ENCODE measurements around the gene STAT3. TPM values are rescaled to one million over a fixed set of nuclear protein-coding genes. Genes with fewer than 3 reads are reported as not detected.

Gene STAT3
- total and polyA plus RNA-seq, 2 of the 13 experiments (the other 11 are each of a cell fraction or from before 2014, with no cell fraction given): 61.8 to 62.4 TPM

DNA sequence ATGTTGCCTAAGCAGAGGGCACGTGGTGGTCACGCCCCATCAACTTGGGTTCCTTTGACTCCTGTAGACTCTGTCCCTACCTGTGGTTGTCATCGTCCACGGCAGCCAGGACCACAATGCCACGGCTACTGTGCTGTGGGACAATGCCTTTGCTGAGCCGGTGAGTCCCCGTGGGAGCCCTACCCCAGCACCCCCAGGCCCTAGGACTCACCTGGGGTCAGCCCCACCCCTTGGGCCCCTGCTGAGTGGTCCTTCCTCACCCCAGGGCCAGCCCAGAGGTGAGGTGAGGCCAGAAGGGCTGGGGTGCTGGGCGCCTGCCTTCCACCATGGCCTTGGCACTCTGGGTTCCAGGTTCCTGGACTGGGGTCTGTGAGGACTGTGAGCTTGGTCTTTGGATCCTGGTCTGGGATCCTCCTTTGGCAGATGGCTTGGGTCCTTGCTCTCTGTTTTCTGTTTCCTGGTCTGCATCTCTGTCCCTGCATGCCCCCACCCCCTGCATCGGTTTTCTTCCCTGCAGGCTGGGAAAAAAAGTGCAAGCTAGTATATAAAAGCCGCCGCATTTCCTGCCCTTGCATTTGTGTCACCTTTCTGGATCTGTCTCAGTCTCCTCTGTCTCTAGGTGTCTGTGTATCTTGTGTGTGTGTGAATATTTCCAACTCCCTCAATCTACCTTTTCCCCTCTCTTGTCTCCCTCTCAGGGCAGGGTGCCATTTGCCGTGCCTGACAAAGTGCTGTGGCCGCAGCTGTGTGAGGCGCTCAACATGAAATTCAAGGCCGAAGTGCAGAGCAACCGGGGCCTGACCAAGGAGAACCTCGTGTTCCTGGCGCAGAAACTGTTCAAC lies 82.5 kb downstream of the STAT3 start:
- Histone ChIP-seq H4K20me1 (ENCODE audit: insufficient read depth, low read length) (no peaks in the 10 kb centered on the region), H3K79me2 (ENCODE audit: insufficient read depth, low read length) (no peaks in the 10 kb centered on the region), H3K4me3 (replicated peaks in 1 of 3; ENCODE audit: insufficient read depth in 1 of 3, low read depth in 2 of 3, low read length in 3 of 3) (no peak overlapping the region), H3K36me3 (replicated peaks in 1 of 2; ENCODE audit: control insufficient read depth in 1 of 2, insufficient read depth in 2 of 2, low read length in 2 of 2) (no peaks in the 10 kb centered on the region), H3K4me1 (ENCODE audit: insufficient read depth, low read length) (peaks cover 63% of the 10 kb centered on the region), H3K27me3 (ENCODE audit: control insufficient read depth in 1 of 2, insufficient read depth in 2 of 2, low read length in 2 of 2) (no peaks in the 10 kb centered on the region), H3K4me2 (ENCODE audit: low read depth, low read length) (no peak overlapping the region), H3K9ac (ENCODE audit: insufficient read depth, low read depth, low read length) (no peak overlapping the region), H3K9me3 (ENCODE audit: low read length) (no peaks in the 10 kb centered on the region), H2AFZ (ENCODE audit: low read length) (no peak overlapping the region), H3K27ac (ENCODE audit: extremely low read length, insufficient read depth, low read length) (no peak overlapping the region)
- FAIRE-seq: no peak
- ChIA-PET CTCF (ENCODE audit: low intra/inter-chr PET ratio, low total read pairs) (no interaction called here), POLR2A (no interaction called here)
- TF ChIP-seq, protein P1, sequence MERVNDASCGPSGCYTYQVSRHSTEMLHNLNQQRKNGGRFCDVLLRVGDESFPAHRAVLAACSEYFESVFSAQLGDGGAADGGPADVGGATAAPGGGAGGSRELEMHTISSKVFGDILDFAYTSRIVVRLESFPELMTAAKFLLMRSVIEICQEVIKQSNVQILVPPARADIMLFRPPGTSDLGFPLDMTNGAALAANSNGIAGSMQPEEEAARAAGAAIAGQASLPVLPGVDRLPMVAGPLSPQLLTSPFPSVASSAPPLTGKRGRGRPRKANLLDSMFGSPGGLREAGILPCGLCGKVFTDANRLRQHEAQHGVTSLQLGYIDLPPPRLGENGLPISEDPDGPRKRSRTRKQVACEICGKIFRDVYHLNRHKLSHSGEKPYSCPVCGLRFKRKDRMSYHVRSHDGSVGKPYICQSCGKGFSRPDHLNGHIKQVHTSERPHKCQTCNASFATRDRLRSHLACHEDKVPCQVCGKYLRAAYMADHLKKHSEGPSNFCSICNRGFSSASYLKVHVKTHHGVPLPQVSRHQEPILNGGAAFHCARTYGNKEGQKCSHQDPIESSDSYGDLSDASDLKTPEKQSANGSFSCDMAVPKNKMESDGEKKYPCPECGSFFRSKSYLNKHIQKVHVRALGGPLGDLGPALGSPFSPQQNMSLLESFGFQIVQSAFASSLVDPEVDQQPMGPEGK (CRISPR knock-in tag; IDR thresholded peaks at IDR 0.05): 0 out of 2 replicates have a peak, but pooled peaks have one; percentile 26
- TF ChIP-seq, protein P2, sequence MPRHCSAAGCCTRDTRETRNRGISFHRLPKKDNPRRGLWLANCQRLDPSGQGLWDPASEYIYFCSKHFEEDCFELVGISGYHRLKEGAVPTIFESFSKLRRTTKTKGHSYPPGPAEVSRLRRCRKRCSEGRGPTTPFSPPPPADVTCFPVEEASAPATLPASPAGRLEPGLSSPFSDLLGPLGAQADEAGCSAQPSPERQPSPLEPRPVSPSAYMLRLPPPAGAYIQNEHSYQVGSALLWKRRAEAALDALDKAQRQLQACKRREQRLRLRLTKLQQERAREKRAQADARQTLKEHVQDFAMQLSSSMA (CRISPR knock-in tag; IDR thresholded peaks at IDR 0.05): 0 out of 2 replicates have a peak, but pooled peaks have one; percentile 52
- TF ChIP-seq ZNF138 (CRISPR knock-in tag; IDR thresholded peaks at IDR 0.05; ENCODE audit: low read depth) (no peak), RXRA (CRISPR knock-in tag; IDR thresholded peaks at IDR 0.05) (peak; percentile 30; the same call in 1 of the 2 replicates), MAFK (conservative IDR thresholded peaks at IDR 0.05 in 1 of 2, IDR thresholded peaks at IDR 0.05 in 1 of 2; ENCODE audit: low read length in 2 of 2) (peak; percentile 17 to 30; a peak in 1 of 4 replicates), HNF4G (IDR thresholded peaks at IDR 0.05; ENCODE audit: borderline replicate concordance, low read depth, low read length) (0 out of 2 replicates have a peak, but pooled peaks have one; percentile 37), HNF4G (CRISPR knock-in tag; IDR thresholded peaks at IDR 0.05; ENCODE audit: borderline replicate concordance, low read depth) (no peak), GABPB1 (CRISPR knock-in tag; IDR thresholded peaks at IDR 0.05) (peak; percentile 35; the same call in 1 of the 2 replicates), HNF4A (CRISPR knock-in tag; IDR thresholded peaks at IDR 0.05) (peak; percentile 36; the same call in 1 of the 2 replicates), ZNF737 (CRISPR knock-in tag; IDR thresholded peaks at IDR 0.05; ENCODE audit: borderline replicate concordance) (no peak)
- TF ChIP-seq, protein P3, sequence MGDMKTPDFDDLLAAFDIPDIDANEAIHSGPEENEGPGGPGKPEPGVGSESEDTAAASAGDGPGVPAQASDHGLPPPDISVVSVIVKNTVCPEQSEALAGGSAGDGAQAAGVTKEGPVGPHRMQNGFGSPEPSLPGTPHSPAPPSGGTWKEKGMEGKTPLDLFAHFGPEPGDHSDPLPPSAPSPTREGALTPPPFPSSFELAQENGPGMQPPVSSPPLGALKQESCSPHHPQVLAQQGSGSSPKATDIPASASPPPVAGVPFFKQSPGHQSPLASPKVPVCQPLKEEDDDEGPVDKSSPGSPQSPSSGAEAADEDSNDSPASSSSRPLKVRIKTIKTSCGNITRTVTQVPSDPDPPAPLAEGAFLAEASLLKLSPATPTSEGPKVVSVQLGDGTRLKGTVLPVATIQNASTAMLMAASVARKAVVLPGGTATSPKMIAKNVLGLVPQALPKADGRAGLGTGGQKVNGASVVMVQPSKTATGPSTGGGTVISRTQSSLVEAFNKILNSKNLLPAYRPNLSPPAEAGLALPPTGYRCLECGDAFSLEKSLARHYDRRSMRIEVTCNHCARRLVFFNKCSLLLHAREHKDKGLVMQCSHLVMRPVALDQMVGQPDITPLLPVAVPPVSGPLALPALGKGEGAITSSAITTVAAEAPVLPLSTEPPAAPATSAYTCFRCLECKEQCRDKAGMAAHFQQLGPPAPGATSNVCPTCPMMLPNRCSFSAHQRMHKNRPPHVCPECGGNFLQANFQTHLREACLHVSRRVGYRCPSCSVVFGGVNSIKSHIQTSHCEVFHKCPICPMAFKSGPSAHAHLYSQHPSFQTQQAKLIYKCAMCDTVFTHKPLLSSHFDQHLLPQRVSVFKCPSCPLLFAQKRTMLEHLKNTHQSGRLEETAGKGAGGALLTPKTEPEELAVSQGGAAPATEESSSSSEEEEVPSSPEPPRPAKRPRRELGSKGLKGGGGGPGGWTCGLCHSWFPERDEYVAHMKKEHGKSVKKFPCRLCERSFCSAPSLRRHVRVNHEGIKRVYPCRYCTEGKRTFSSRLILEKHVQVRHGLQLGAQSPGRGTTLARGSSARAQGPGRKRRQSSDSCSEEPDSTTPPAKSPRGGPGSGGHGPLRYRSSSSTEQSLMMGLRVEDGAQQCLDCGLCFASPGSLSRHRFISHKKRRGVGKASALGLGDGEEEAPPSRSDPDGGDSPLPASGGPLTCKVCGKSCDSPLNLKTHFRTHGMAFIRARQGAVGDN (CRISPR knock-in tag; IDR thresholded peaks at IDR 0.05): peak; percentile 29; the same call in 1 of the 2 replicates
- ATAC-seq: no peak
- DNase-seq (ENCODE audit: low spot score): no peak
- 71% methylated on average over 15 of the region's 18 CpGs for WGBS (ENCODE audit: low lambda C conversion rate)
- intact Hi-C loops (cut with micrococcal nuclease; ENCODE audit: unreplicated experiment) (no loop called here), in situ Hi-C loops (cut with HindIII; ENCODE audit: extremely low pct_ligation_motif_present, low pct_unique_long_range_greater_than_20kb) (no loop called here)
- BruUV-seq (replicated peaks): no TSS peak
